GM12874 (cell line): ENCODE measurements around the gene KCNE1.
A peak's percentile ranks its signal among the peaks of the same experiment; 100 is the strongest.

Experiments used
- TF ChIP-seq, protein P1 (sequence below): IDR thresholded peaks from 2 replicates; pipeline ENCODE4 v1.5.1; 2011; ENCODE audit warnings: low read depth, mild to moderate bottlenecking, control low read depth, low read length, moderate library complexity; ENCODE audit not compliant: insufficient read depth

KCNE1 gene

DNA sequence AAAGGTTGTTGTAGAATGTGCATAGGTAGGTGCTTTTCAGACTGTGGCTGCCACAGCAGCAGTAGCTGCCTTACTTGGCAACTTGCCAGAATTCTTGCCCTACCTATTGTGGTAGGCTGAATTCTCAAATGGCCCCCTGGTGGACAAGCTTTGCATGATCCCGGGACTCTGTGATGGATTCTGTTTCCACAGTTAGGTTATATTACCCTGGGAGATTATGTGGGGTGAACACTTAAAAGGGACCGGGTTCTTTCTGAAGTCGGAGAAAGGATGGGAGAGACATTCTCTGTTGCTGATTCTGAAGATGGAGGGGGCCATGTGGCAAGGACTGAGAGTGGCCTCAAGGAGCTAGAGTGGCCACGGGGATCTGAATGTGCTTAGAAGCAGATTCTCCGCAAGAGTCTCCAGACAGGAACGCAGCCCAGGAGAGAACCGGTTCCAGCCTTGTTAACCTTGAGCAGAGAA, 32.1 kb upstream of the KCNE1 start:
- TF ChIP-seq, protein P1, sequence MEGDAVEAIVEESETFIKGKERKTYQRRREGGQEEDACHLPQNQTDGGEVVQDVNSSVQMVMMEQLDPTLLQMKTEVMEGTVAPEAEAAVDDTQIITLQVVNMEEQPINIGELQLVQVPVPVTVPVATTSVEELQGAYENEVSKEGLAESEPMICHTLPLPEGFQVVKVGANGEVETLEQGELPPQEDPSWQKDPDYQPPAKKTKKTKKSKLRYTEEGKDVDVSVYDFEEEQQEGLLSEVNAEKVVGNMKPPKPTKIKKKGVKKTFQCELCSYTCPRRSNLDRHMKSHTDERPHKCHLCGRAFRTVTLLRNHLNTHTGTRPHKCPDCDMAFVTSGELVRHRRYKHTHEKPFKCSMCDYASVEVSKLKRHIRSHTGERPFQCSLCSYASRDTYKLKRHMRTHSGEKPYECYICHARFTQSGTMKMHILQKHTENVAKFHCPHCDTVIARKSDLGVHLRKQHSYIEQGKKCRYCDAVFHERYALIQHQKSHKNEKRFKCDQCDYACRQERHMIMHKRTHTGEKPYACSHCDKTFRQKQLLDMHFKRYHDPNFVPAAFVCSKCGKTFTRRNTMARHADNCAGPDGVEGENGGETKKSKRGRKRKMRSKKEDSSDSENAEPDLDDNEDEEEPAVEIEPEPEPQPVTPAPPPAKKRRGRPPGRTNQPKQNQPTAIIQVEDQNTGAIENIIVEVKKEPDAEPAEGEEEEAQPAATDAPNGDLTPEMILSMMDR, result peak; percentile 48

DNA sequence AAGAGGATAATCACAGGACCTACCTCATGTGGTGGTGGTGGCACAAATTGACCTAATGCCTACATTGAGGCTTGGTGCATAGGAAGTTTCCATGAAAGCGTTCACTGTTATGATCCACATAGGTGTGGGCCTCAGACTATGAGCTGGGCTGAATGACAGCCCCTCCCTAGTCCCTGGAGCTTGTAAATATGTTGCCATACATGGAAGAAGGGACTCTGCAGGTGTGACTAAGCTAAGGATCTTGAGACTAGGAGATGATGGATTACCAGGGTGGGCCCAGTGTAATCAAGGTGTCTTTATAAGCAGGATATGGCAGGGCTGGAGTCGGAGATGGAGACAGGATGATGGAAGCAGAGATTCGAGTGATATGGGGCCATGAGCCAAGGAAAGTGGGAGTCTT, 31.0 kb upstream of the KCNE1 start:
- TF ChIP-seq, protein P1, result no peak

DNA sequence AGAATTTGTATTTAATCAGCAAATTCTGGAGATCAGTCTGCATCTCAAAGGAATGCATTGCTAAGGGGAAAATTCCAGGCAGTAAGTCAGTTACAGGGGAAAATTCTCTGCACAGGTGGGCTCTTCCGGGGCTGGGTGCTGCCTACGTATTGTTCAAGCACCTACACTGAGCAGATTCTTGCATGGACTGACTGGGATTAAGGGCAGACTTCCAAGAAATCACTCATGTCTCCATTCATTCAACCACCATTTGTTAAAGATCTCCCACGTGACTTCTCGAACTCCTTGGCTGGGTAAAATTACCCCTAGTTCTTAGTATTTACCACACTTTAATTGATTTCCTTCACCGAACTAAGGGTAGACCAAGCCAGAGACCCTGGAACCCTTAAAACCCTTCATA, 28.2 kb upstream of the KCNE1 start:
- TF ChIP-seq, protein P1, result no peak

DNA sequence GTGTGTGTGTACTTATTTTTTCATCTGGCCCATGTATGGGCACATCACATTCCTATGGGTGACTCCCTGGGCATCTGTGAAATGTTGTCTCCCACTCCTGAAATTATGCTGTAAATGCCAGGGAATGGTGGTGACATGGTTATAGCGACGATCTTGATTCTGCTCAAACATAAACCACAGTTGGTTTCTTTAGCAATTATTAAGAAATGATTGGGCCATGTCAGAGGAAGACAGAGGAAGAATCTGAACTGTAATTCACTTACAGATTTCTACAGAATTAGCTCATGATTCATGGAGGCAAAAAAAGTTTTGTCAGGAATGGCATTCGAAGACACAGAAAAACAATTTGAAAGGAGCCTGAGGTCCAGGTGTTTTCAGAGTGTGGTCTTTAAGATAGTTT, 25.8 kb upstream of the KCNE1 start:
- TF ChIP-seq, protein P1, result no peak

DNA sequence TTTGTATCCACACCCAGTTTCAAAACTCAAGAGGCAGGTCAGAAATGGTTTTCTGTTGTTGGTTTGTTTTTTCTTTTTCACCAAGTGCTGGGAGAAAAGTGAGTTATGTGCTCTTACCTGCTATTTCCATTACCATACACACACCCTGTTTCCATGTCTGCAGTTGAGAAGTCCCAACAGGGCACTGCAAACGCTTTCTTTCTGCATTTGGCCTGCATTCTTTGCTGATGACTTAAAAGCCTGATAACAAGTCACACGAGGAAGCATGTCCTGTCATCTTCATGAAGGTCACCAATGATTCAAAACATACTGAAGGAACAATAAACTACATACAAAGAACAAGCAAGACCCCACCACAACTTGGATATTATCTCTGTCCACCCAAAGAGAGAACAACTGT, 24.8 kb upstream of the KCNE1 start:
- TF ChIP-seq, protein P1, result no peak

DNA sequence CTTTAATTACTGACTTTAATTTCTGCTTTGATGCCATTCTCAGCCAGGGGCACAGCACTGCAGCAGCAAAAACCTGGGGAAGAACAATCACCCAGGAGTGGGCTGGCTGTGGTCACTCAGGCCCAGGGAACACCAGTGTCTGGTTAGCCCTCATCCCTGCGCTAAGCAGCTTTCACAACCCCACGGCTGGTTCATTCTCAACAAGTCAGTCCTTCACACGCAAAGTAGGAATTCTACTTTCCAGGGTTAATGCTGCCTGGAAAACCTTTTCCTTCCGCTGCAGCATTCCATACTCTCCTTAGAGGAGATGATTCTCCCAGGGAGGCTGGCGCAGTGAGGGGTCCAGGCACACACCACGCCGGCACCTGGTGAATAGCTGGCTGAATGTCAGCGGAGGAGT, 24.3 kb upstream of the KCNE1 start:
- TF ChIP-seq, protein P1, result no peak

DNA sequence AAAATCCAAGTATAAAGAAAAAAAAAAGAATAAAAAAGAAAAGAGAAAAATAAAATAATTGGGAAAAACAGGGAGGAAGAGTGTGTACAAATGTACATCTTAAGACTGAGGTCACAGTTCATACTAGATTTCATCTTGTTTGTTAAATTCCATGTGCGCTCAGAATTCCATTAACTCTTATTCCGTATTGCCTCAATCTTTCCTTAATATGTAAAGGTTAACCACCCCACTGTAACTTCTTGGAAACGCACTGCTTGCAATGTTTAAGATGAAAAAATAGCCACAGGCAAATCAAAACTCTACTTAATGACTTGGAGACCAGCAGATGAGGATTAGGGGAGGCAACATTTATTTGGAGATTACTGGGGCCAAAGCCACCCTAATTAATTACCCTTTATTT, 23.9 kb upstream of the KCNE1 start:
- TF ChIP-seq, protein P1, result no peak

DNA sequence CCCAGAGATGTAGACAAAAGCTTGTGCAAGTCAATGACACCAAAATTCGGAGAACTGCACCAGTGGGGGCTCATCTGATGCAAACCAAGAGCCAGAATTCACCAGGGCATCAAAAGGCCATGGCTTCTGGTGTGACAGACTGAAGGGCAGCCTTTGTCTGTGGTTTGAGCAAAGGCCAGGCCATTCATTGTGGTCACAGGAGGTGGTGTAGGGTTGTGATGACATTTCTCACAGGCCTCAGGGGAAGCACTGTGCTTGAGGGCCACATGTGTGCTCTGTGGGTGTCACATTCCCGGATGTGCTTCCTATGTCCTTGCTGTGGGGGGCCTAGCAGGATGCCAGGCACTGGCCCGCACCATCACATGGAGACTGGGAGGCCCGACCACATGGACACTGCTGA, 22.5 kb upstream of the KCNE1 start:
- TF ChIP-seq, protein P1, result no peak
